ENCODE results near the gene RFC2.
"Not testable (repeated sequence)": the region's sequence is repeated elsewhere in the genome, so short reads cannot be mapped to it uniquely, and the experiment has no call there.

The RFC2 gene

DNA sequence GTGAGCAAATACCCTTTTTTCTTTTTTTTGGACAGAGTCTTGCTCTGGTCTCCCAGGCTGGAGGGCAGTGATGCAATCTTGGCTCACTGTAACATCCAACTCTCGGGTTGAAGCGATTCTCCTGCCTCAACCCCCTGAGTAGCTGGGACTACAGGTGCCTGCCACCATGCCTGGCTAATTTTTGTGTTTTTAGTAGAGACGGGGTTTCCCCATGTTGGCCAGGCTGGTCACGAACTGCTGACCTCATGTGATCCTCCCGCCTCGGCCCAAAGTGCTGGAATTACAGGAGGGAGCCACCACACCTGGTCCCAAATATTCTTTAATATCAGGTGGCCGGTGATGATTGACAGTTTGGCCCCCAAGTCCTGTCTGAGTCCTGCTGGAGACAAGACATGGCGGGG, 37.8 kb downstream of the RFC2 start:
- in situ Hi-C loops (cut with MboI; ENCODE audit: low sequenced_read_pairs, unreplicated experiment): no loop called here
- TF ChIP-seq, protein P1, sequence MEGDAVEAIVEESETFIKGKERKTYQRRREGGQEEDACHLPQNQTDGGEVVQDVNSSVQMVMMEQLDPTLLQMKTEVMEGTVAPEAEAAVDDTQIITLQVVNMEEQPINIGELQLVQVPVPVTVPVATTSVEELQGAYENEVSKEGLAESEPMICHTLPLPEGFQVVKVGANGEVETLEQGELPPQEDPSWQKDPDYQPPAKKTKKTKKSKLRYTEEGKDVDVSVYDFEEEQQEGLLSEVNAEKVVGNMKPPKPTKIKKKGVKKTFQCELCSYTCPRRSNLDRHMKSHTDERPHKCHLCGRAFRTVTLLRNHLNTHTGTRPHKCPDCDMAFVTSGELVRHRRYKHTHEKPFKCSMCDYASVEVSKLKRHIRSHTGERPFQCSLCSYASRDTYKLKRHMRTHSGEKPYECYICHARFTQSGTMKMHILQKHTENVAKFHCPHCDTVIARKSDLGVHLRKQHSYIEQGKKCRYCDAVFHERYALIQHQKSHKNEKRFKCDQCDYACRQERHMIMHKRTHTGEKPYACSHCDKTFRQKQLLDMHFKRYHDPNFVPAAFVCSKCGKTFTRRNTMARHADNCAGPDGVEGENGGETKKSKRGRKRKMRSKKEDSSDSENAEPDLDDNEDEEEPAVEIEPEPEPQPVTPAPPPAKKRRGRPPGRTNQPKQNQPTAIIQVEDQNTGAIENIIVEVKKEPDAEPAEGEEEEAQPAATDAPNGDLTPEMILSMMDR (IDR thresholded peaks at IDR 0.05; ENCODE audit: borderline replicate concordance, control extremely low read depth, extremely low read depth, insufficient read depth, missing control alignments): no peak
- no peak for DNase-seq (ENCODE audit: low spot score)

DNA sequence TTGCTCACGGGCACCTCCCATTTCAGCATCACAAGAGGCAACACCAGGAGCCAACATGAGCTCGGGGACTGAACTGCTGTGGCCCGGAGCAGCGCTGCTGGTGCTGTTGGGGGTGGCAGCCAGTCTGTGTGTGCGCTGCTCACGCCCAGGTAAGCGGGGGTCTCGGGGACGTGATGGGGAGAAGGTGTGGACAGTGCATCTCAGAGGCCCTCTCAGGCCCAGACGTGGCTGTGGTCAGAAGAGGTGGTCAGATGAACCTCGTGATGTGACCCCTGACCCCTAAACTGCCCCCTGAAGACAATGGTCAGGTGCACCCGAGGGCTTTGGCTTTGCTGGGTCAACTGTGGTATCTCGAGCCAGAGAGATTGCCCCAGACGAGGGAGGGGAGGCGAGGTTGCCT, 38.3 kb downstream of the RFC2 start:
- no peak for DNase-seq (ENCODE audit: low spot score)
- in situ Hi-C loops (cut with MboI; ENCODE audit: low sequenced_read_pairs, unreplicated experiment): no loop called here
- TF ChIP-seq, protein P1 (IDR thresholded peaks at IDR 0.05; ENCODE audit: borderline replicate concordance, control extremely low read depth, extremely low read depth, insufficient read depth, missing control alignments): no peak

DNA sequence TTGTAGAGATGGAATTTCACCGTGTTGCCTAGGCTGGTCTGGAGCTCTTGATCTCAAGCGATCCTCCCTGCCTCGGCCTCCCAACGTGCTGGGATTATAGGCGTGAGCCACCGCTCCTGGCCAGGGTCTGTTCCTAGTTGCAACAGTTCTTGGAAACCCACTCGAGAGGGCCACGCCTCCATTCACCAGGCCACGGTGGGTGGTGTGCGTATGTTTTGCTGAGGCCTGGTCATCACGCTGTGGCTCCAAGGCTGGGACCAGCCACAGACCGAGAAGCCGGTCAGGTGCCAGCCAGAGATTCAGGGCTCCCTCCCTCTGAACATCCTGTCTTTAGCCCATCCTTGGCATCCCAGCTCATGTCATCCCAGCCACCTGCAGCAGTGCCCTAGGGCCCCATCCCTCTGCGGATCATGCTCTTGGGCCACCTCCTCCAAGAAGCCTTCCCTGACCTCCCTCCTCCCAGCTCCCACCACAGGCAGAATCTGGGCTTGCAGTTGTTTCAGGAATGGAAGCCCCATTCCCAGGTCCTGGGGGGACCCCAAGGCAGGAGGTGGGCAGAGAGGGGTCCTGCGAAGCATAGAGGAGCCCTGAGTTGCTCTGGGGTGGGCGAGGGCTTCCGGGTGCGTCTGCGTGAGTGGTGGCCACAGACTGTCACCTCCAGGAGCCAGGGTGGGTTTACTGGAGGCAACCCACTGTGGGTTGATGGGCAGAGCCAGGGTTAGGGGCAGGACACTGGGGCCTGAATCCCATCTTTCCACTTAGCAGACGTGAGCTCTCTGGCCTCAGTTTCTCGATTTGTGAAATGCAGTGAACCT, 39.2 kb downstream of the RFC2 start:
- TF ChIP-seq, protein P1 (IDR thresholded peaks at IDR 0.05; ENCODE audit: borderline replicate concordance, control extremely low read depth, extremely low read depth, insufficient read depth, missing control alignments): no peak
- in situ Hi-C loops (cut with MboI; ENCODE audit: low sequenced_read_pairs, unreplicated experiment): no loop called here
- DNase-seq (ENCODE audit: low spot score): no peak

DNA sequence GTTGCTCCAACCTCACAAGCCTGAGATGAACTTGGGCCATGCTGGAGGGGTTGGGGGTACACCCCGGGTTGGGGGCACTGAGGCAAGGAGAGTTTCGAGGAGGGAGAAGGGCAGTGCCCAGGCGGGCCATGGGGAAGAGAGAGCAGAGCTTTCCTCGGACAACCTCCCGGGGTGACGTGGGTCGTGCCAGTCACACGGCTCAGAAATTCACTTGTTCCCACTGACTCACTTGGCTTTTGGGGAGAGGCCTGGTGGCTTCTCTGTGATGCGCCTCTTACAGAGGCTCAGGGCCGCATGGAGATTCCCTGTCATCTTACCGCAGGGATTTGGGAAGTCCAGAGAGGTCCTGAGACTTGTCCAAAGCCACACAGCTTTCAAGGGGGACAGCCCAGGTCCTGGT, 41.5 kb downstream of the RFC2 start:
- no peak for DNase-seq (ENCODE audit: low spot score)
- in situ Hi-C loops (cut with MboI; ENCODE audit: low sequenced_read_pairs, unreplicated experiment): no loop called here
- TF ChIP-seq, protein P1 (IDR thresholded peaks at IDR 0.05; ENCODE audit: borderline replicate concordance, control extremely low read depth, extremely low read depth, insufficient read depth, missing control alignments): no peak

DNA sequence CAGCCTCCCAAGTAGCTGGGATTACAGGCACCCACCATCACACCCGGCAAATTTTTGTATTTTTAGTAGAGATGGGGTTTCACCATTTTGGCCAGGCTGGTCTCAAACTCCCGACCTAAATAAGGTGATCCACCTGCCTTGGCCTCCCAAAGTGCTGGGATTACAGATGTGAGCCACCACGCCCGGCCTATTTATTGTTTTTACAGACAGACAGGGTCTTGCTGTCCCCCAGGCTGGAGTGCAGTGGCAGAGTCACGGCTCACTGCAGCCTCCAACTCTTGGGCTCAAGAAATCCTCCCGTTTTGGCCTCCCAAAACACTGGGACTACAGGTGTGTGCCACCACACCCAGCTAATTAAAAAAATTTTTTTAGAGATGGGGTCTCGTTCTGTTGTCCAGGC, 46.0 kb downstream of the RFC2 start:
- DNase-seq (ENCODE audit: low spot score): not testable (repeated sequence)
- in situ Hi-C loops (cut with MboI; ENCODE audit: low sequenced_read_pairs, unreplicated experiment): loop anchor here (10.0 kb wide), 1 partner anchor 197 kb away; no protein-coding TSS in a partner anchor

DNA sequence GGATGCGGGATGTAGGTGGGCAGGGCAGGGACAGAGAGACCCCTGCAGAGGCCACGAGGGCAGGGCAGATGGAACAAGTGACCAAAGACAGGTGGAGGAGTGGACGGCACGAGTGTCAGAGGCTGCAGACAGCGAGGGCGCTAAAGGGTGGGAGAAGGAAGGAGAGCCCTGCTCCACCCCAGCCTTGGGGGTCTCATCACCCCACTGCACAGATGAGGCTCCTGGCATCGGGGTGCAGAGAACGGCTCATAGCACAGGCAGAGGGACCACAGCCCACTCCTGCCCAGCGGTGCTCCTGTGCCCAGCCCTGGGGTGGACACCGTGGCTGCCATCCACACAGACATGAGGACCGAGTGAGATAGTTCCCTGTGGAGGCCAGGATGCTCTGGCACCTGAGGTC, 46.6 kb downstream of the RFC2 start:
- in situ Hi-C loops (cut with MboI; ENCODE audit: low sequenced_read_pairs, unreplicated experiment): loop anchor here (10.0 kb wide), 1 partner anchor 197 kb away; no protein-coding TSS in a partner anchor
- DNase-seq (ENCODE audit: low spot score): no peak
- TF ChIP-seq, protein P1 (IDR thresholded peaks at IDR 0.05; ENCODE audit: borderline replicate concordance, control extremely low read depth, extremely low read depth, insufficient read depth, missing control alignments): no peak

DNA sequence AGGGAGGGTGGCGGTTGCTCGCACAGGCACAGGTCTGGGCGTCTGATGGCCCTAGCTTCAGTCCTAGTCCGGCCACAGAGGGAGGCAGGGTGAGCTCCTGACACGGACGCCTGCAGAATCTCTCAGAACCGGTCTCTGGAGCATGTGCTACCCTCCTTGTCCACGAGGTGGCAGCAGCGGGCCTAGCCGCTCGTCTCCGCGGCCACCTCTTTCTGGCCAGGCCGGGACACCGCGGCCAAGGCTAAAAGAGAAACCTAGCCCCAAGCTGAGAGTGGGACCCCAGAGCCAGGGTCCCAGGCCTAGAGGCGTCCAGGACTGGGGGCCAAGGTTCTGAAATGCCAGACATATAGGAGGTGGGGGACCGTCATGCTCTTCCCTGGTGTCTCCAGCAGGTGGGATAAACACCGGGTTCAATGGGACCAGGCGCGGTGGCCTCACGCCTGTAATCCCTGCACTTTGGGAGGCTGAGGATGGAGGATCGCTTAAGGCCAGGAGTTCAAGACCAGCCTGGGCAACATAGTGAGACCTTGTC, 47.5 kb downstream of the RFC2 start:
- in situ Hi-C loops (cut with MboI; ENCODE audit: low sequenced_read_pairs, unreplicated experiment): loop anchor here (10.0 kb wide), 1 partner anchor 198 kb away; no protein-coding TSS in a partner anchor
- TF ChIP-seq, protein P1 (IDR thresholded peaks at IDR 0.05; ENCODE audit: borderline replicate concordance, control extremely low read depth, extremely low read depth, insufficient read depth, missing control alignments): peak; percentile 98
- DNase-seq (ENCODE audit: low spot score): peak; percentile 87

DNA sequence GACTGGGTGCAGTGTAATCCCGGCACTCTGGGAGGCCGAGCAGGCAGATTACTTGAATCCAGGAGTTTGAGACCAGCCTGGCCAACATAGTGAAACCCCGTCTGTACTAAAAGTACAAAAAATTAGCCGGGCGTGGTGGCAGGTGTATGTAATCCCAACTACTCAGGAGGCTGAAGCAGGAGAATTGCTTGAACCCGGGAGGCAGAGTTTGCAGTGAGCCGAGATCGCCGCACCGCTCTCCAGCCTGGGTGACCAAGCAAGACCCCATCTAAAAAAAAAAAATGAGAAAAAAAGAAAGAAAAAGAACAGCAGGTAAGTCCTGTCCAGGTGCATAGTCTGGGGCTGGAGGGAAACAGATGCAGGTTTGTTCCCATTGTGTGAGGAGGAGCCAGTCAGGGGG, 48.1 kb downstream of the RFC2 start:
- in situ Hi-C loops (cut with MboI; ENCODE audit: low sequenced_read_pairs, unreplicated experiment): loop anchor here (10.0 kb wide), 1 partner anchor 199 kb away; no protein-coding TSS in a partner anchor
- not testable (repeated sequence) for DNase-seq (ENCODE audit: low spot score)
